MV-4-11 (cell line): Measurements from ENCODE around the gene GTF3C1.

Experiments used
- DNase-seq: peaks from one replicate; lab custom pipeline; 2025; lab: John Stamatoyannopoulos, UW

The GTF3C1 gene

GRCh38 chr16:27485126-27485525 is 64.6 kb downstream of the GTF3C1 start:
- DNase-seq: no peak

GRCh38 chr16:27483624-27484023 is 66.1 kb downstream of the GTF3C1 start:
- no peak for DNase-seq

GRCh38 chr16:27483088-27483437 is 66.7 kb downstream of the GTF3C1 start:
- no peak for DNase-seq

GRCh38 chr16:27482397-27483087 is 67.2 kb downstream of the GTF3C1 start:
- DNase-seq: no peak

- DNase-seq: no peak
Observed at GRCh38 chr16:27481282-27481934, 68.3 kb downstream of the GTF3C1 start.

- DNase-seq: no peak
Observed at GRCh38 chr16:27480761-27481160, 69.0 kb downstream of the GTF3C1 start.

- no peak for DNase-seq
Observed at GRCh38 chr16:27476240-27476639, 73.5 kb downstream of the GTF3C1 start.

GRCh38 chr16:27475561-27475960 is 74.2 kb downstream of the GTF3C1 start:
- no peak for DNase-seq

- no peak for DNase-seq
Observed at GRCh38 chr16:27474921-27475320, 74.8 kb downstream of the GTF3C1 start.

- DNase-seq: no peak
Observed at GRCh38 chr16:27474041-27474440, 75.7 kb downstream of the GTF3C1 start.

GRCh38 chr16:27473101-27473900 is 76.4 kb downstream of the GTF3C1 start:
- no peak for DNase-seq

GRCh38 chr16:27472091-27473020 is 77.4 kb downstream of the GTF3C1 start:
- no peak for DNase-seq

GRCh38 chr16:27471661-27472060 is 78.1 kb downstream of the GTF3C1 start:
- DNase-seq: peak; percentile 11

GRCh38 chr16:27470567-27471431 is 78.9 kb downstream of the GTF3C1 start:
- peak; percentile 95 for DNase-seq

GRCh38 chr16:27468941-27469531 is 80.7 kb downstream of the GTF3C1 start:
- no peak for DNase-seq

GRCh38 chr16:27465483-27465879 is 84.2 kb downstream of the GTF3C1 start:
- no peak for DNase-seq

- DNase-seq: no peak
Observed at GRCh38 chr16:27464626-27465482, 84.9 kb downstream of the GTF3C1 start.

GRCh38 chr16:27463741-27464591 is 85.7 kb downstream of the GTF3C1 start:
- no peak for DNase-seq
